Brain microvascular endothelial cell (primary cell): ENCODE data around the gene CACNA1S.

Experiments used
- DNase-seq: peaks from one replicate; pipeline ENCODE4 v3.0.0-alpha.2; 2020
- H3K27ac ChIP-seq: fragments of 250-450 bp; sonication (Bioruptor Pico); 2 replicates; pipeline ENCODE4 v1.5.1; 2020; ENCODE audit warnings: mild to moderate bottlenecking, moderate library complexity
- H3K27me3 ChIP-seq: fragments of 250-450 bp; sonication (Bioruptor Pico); replicated peaks from 2 replicates; pipeline ENCODE4 v1.5.1; 2020; ENCODE audit warnings: mild to moderate bottlenecking
- H3K36me3 ChIP-seq: fragments of 250-450 bp; sonication (Bioruptor Pico); replicated peaks from 2 replicates; pipeline ENCODE4 v1.5.1; 2020; ENCODE audit warnings: mild to moderate bottlenecking
- H3K4me3 ChIP-seq: 2 replicates; pipeline ENCODE4 v1.5.1; 2011; ENCODE audit warnings: low read depth, mild to moderate bottlenecking, control low read depth, low read length, moderate library complexity
- CTCF ChIP-seq: IDR thresholded peaks from 2 replicates; pipeline ENCODE4 v1.5.1; 2011; ENCODE audit warnings: low read depth, mild to moderate bottlenecking, moderate library complexity, low read length, control low read depth, inconsistent platforms; ENCODE audit errors: missing control alignments
- in situ Hi-C: cut with HindIII; loops from 2 replicates; pipeline ENCODE4 v1.10.0; 2017; ENCODE audit warnings: low sequenced_read_pairs, low pct_ligation_motif_present

The CACNA1S gene

DNA sequence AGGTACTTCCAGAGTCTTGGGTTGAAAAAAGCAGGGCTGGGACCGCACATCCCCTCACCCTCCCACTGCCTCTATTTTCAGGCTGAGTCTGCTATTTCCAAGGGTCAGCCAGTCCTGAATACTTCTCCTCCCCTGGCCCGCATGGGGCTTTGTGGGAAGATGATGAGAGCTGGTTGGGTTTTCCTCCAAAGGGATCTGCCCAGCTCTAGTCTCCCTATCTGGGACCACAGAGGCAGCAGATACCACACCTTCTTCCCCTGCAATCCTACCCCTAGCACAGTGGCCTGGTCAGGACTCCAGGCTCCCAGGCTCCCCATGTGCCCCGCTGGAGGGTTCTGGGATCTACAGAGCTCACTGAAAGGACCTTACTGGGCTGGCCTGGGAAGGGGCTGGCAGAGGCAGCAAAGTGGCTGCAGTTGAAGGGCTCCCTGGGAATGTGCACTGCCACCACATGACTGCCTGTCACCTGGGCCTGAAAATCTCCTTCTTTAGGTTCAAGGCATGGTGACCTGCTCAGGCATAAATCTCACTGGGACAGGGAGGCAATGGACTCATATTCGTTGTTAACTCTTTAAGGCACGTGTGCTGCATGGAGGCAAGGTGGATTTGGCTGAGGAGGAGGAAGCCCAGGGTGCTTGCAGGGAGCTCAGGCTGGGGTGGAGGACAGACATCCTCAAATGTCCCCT lies 13.1 kb downstream of the CACNA1S start:
- in situ Hi-C loops: no loop called here
- peaks cover 7% of the 10 kb centered on the region for H3K27me3 ChIP-seq
- no peaks in the 10 kb centered on the region for H3K36me3 ChIP-seq
- no peak for DNase-seq
- no peak overlapping the region for H3K27ac ChIP-seq
- no peak overlapping the region for H3K4me3 ChIP-seq
- no peak for TF ChIP-seq CTCF

DNA sequence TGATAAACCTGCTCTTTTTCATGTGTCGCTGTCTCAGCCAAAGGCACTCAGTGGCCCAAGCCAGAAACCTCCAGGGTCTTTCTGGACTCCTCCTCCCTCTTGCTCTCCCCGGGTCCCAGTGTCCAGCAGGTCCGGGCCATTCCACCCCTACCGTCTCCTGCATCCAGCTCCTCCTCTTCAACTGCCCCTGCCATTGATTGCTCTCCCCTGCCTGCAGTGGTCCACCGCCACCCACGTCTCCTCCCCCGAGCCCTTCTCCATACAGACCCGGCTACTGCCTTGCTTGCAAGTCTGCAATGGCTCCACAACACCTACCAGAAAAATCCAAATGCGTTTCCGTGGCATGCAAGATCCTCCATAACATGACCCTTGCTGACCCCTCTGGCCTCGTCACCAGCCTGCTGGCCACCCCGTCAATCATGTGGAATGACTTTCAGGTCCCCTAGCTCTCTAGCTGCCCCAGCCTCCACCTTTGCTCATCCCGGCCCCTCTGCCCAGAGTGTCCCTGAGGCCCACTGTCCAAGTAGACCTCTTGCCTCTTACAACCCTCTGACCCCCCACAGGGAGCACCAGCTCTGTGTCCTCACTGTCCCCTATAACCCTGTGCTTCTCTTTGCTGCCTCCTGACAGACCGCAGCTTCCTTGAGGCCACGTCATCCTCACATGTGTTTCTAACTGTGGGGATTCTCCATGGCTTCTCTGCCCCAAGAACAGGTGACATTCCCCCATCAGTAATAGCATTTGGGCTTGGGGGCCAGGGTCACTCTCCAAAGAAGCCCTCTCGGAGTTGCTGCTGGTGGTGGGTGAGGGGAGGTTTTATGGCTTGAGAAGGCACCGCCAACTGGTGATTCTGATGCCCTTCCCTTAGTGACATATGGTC lies 15.0 kb downstream of the CACNA1S start:
- in situ Hi-C loops: no loop called here
- no peak for DNase-seq
- Histone ChIP-seq H3K27ac (no peak overlapping the region), H3K27me3 (peaks cover 7% of the 10 kb centered on the region), H3K4me3 (no peak overlapping the region), H3K36me3 (no peaks in the 10 kb centered on the region)
- no peak for TF ChIP-seq CTCF

- peaks cover 7% of the 10 kb centered on the region for H3K27me3 ChIP-seq
- DNase-seq: no peak
- no peaks in the 10 kb centered on the region for H3K36me3 ChIP-seq
- H3K4me3 ChIP-seq: no peak overlapping the region
- H3K27ac ChIP-seq: no peak overlapping the region
- no peak for TF ChIP-seq CTCF
- in situ Hi-C loops: no loop called here
Measured at GRCh38 chr1:201096041-201096461, 16.2 kb downstream of the CACNA1S start.

DNA sequence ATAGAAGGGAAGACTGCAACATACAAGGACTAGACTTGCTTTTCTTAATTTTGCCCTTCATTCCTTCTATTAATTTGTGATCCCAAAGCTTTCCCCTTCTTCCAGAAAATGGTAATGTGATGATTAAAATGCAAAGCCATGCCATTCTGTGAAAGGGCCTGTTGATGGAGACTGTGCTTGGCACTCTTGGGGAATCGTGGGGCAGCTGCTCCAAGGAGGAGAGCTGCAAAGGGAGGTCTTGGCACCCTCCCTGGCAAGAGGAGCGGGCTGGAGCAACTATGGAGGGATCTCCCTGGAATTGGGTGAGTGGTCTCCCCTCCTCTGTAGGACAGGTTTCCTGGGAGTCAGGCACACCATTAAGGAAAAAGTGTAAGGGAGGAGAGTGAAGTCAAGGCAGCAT lies 16.6 kb downstream of the CACNA1S start:
- TF ChIP-seq CTCF: no peak
- Histone ChIP-seq H3K27ac (no peak overlapping the region), H3K36me3 (no peaks in the 10 kb centered on the region), H3K27me3 (peaks cover 7% of the 10 kb centered on the region), H3K4me3 (no peak overlapping the region)
- in situ Hi-C loops: no loop called here
- DNase-seq: no peak

DNA sequence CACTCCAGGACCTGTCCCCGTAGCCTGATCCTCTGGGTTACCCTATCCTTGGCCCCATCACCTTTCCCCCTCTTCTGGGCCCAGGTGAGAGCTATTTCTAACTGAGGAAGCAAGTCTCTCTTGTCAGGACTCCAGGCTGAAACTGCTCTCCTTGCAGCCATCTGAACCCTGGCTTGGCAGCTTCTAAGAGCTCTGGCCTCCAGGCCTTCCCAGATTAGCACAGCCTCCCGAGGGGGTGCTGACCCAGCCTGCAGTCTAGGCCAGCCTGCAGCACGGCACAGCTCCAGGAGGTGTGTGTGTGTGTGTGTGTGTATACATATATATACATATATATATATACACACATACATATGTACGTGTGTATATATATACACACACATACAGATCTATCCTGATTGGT lies 17.4 kb downstream of the CACNA1S start:
- in situ Hi-C loops: no loop called here
- peaks cover 7% of the 10 kb centered on the region for H3K27me3 ChIP-seq
- H3K36me3 ChIP-seq: no peaks in the 10 kb centered on the region

More for the DNA sequence above, 17.4 kb downstream of the CACNA1S start:
- no peak overlapping the region for H3K4me3 ChIP-seq
- H3K27ac ChIP-seq: no peak overlapping the region
- DNase-seq: no peak
- TF ChIP-seq CTCF: no peak
